Measurements from ENCODE around the gene RBP7.

Gene RBP7

GRCh38 chr1:10032590-10033358 lies 35.7 kb downstream of the RBP7 start, which contains the start of gene UBE4B:
TSS of gene UBE4B (plus strand) at chr1:10032958. CDS start at chr1:10033671, 713 bp downstream.
- peak; percentile 96 for DNase-seq

GRCh38 chr1:10033359-10033845 lies 36.4 kb downstream of the RBP7 start:
- peak; percentile 27 for DNase-seq

- DNase-seq: no peak
Measured at GRCh38 chr1:10042746-10043145, 45.7 kb downstream of the RBP7 start.

DNA sequence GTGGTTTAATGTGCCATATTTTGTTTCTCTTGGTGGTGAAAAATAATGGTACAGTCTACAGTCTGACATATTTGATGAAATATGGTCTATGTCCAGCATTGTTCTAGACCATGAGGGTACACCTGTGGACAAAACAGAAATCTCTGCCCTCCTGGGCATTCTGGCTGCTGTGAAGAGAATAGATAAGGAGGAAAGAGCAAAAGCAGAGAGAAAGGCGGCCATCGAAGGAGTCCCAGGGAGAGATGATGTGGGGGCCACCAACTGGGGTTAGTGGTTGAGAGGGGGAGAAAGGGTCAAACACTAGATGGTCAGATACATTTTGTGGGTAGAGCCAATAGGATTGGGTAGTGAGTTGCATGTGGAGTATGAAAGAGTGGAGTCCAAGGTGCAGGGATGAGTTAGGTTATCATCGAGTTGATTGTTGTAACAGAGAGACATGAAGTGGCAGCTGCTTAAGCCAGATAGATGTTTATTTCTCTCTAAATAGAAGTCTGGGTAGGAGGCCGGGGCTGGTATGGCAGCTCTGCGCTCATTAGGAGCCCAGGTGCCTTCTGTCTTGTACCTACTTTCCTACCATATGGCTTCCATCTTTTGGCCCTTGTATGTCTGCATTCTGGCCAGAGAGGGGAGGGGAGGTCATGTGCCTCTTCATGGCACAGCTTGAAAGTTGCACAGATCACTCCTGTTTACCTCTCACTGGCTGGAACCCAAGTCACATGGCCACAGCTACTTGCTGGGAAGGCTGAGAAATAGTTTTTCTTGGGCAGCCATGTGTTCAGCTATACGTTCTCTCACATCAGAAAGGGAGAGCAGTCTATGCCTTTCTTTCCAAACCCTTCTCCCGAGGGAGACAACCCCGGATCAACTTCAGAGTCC lies 48.7 kb downstream of the RBP7 start:
- no peak for DNase-seq

GRCh38 chr1:10046356-10047085 lies 49.5 kb downstream of the RBP7 start:
- DNase-seq: no peak

- no peak for DNase-seq
Measured at GRCh38 chr1:10048601-10049000, 51.6 kb downstream of the RBP7 start.

DNA sequence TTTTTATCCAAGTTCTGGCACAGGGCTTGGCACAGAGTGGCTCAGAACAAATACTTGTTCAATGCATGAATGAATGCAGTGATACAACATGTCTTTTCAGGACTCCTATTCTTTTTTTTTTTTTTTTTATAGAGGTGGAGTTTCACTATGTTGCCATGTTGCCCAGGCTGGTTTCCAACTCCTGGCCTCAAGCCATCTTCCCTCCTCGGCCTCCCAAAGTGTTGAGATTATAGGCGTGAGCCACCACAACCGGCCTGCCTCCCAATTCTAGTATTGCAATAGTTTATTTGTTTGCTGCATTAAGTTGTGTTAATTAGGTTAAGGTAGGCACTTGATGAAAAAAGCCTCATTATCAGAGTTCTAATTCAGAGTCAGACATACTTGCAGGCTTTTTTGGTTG lies 53.6 kb downstream of the RBP7 start:
- DNase-seq: no peak

DNA sequence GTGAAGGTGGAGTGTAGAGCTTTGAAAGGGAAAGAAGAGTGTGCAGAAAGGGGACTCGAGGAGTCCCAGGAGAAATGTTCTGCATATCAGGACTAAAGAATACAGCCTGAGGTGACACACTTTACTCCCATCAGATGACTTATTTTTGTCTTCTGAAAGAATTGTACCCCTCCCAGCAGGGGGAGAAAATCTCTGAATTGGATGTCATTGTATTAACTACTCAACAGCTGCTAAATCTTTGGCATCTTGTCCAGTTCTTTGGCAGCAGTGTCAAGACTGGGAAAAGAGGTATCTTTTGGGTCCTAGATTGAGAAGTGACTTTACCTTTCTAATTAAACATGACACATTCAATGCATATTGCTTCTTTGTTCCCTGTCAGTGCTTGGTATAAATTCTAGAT lies 54.6 kb downstream of the RBP7 start:
- DNase-seq: no peak

GRCh38 chr1:10052347-10052746 lies 55.3 kb downstream of the RBP7 start:
- DNase-seq: no peak

DNA sequence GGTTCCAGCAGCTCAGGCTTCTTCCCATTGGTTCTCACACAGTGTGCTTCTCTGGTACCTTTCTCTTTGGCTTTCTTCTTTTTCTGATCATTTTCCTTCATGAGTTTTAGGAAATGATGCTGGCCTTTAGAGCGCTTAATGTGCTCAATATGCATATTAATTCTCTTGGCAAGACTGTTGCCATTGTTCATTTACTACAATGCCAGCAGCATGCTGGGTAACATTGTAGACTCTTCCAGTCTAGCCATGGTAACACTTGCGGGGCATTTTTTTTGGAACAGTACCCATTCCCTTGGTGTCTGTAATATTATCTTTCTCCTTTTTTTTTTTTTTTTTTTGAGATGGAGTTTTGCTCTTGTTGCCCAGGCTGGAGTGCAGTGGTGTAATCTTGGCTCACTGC lies 57.4 kb downstream of the RBP7 start:
- DNase-seq: no peak

GRCh38 chr1:10056599-10056987 lies 59.6 kb downstream of the RBP7 start:
- no peak for DNase-seq

DNA sequence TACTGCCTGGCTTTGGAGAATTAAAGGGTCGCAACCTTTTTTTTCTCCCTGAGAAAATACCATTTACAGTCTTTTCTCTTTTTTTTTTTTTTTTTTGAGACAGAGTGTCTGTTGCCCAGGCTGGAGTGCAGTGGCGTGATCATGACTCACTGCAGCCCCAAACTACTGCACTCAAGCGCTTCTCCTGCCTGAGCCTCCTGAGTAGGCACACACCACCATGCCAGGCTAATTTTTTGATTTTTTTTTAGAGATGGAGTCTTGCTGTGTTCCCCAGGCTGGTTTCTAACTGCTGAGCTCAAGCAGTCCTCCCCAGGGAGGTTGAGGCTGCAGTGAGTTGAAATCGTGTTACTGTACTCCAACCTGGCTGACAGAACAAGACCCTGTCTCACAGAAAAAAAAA lies 60.3 kb downstream of the RBP7 start:
- no peak for DNase-seq

DNA sequence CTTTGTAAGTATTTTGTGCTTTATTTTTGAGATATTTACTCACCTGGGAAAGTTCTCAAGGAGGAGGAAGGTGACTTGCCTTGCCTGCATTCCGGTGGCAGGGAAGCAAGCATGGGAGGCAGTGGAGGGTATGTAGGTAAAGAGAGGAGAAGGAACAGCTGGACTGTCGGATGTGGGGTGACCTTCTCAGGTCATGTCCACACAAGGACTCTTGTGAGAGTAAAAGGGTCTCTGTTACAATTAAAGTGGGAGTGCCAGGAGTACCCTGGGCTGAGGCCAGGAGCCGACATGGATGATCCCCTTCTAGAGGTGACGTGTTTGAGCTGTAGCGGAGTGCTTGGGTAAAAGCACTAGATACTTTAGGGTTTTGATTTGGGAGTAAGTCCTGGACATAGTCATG lies 60.8 kb downstream of the RBP7 start:
- DNase-seq: no peak

DNA sequence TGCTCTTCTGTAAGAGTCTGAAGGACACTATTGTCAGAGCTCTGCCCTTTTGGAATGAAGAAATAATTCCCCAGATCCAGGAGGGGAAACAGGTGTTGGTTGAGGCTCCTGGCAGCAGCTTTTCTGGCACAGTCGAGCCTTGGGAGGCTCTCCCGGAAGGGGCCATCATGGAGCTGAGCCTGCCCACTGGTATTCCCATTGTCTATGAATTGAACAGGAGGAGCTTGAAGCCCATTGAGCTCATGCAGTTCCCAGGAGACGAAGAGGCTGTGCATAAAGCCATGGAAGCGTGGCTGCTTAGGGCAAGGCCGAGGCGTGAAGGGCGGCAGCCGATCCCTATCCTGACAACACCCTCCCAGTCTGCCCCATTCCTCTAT lies 62.3 kb downstream of the RBP7 start:
- DNase-seq: no peak

GRCh38 chr1:10060311-10061100 lies 63.5 kb downstream of the RBP7 start:
- no peak for DNase-seq

GRCh38 chr1:10061276-10061675 lies 64.2 kb downstream of the RBP7 start:
- no peak for DNase-seq

- no peak for DNase-seq
Measured at GRCh38 chr1:10063878-10064277, 66.8 kb downstream of the RBP7 start.

- DNase-seq: no peak
Measured at GRCh38 chr1:10064416-10065343, 67.7 kb downstream of the RBP7 start.

DNA sequence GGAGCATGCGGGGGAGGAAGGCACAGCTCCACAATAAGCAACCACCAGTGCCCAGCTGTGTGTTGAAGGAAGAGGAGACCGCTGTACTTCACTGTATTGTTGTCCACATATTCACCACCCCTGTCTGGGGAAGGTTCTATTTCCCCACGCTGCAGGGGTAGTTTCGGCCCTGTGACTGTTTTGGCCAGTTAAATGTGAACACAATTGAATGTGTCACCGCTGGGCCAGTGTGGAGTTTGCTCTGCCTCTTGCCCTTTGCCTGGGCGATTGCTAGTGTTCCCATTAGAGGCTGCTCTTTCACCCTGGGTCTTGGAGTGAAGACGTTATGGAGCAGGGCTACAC lies 68.3 kb downstream of the RBP7 start:
- no peak for DNase-seq
